GM23338 (cell line): ENCODE measurements around the gene SAMD11. TPM values are rescaled to one million over a fixed set of nuclear protein-coding genes. Genes with fewer than 3 reads are reported as not detected.

Source experiments
- ATAC-seq: fragments of 200-7000 bp; cut with Tn5 transposase; 3 replicates; pipeline ENCODE4 v1.9.1; 2020
- DNase-seq: peaks from one replicate; pipeline ENCODE4 v3.0.0-alpha.2; 2015; ENCODE audit warnings: low spot score
- H2AFZ ChIP-seq: fragments of 200-600 bp; sonication (generic); 2 replicates; pipeline ENCODE4 v1.8.0; 2016; ENCODE audit warnings: antibody characterized with exemption, mild to moderate bottlenecking, moderate library complexity
- H3F3A ChIP-seq: fragments of 200-600 bp; sonication (generic); replicated peaks from 2 replicates; pipeline ENCODE4 v1.8.0; 2017; ENCODE audit warnings: antibody characterized with exemption, mixed run types, low read depth
- H3K27ac ChIP-seq: fragments of 200-600 bp; sonication (generic); 2 replicates; pipeline ENCODE4 v1.6.1; 2016; ENCODE audit warnings: low read depth
- H3K27me3 ChIP-seq: fragments of 200-600 bp; sonication (generic); 2 replicates; pipeline ENCODE4 v1.8.0; 2016; ENCODE audit warnings: mild to moderate bottlenecking, mixed run types, moderate library complexity; ENCODE audit not compliant: insufficient read depth
- H3K36me3 ChIP-seq: fragments of 200-600 bp; sonication (generic); 2 replicates; pipeline ENCODE4 v1.8.0; 2016; ENCODE audit warnings: mild to moderate bottlenecking; ENCODE audit not compliant: insufficient read depth
- H3K4me1 ChIP-seq: fragments of 200-600 bp; sonication (generic); 2 replicates; pipeline ENCODE4 v1.8.0; 2016; ENCODE audit warnings: mild to moderate bottlenecking, moderate library complexity; ENCODE audit not compliant: insufficient read depth
- H3K4me2 ChIP-seq: fragments of 200-600 bp; sonication (generic); 2 replicates; pipeline ENCODE4 v1.7.1; 2017; ENCODE audit warnings: mixed run types
- H3K4me3 ChIP-seq: fragments of 200-600 bp; sonication (generic); 2 replicates; pipeline ENCODE4 v1.6.1; 2016; ENCODE audit warnings: mixed run types
- H3K79me2 ChIP-seq: fragments of 200-600 bp; sonication (generic); replicated peaks from 2 replicates; pipeline ENCODE4 v1.8.0; 2017; ENCODE audit warnings: mild to moderate bottlenecking; ENCODE audit not compliant: insufficient read depth
- H3K9me2 ChIP-seq: fragments of 200-600 bp; sonication (generic); 2 replicates; pipeline ENCODE4 v1.8.0; 2017; ENCODE audit not compliant: insufficient read depth
- H4K20me1 ChIP-seq: fragments of 200-600 bp; sonication (generic); replicated peaks from 2 replicates; pipeline ENCODE4 v1.8.0; 2017; ENCODE audit warnings: mild to moderate bottlenecking; ENCODE audit not compliant: insufficient read depth
- H3K27ac Mint-ChIP-seq: 2 replicates; pipeline ENCODE4 v1.8.0; 2020; ENCODE audit warnings: inconsistent platforms, mild to moderate bottlenecking, moderate library complexity, mixed read lengths
- H3K27me3 Mint-ChIP-seq: 3 replicates; pipeline ENCODE4 v1.8.0; 2022; ENCODE audit warnings: low read depth, mild to moderate bottlenecking, moderate library complexity, mixed read lengths, inconsistent platforms; ENCODE audit not compliant: insufficient read depth, poor library complexity
- H3K36me3 Mint-ChIP-seq: 3 replicates; pipeline ENCODE4 v1.8.0; 2021; ENCODE audit warnings: low read depth, mild to moderate bottlenecking, inconsistent platforms, moderate library complexity, mixed read lengths
- H3K4me1 Mint-ChIP-seq: 3 replicates; pipeline ENCODE4 v1.8.0; 2020; ENCODE audit warnings: mild to moderate bottlenecking, inconsistent platforms, mixed read lengths
- H3K4me3 Mint-ChIP-seq: 3 replicates; pipeline ENCODE4 v1.8.0; 2021; ENCODE audit warnings: moderate library complexity, mild to moderate bottlenecking, inconsistent platforms, mixed read lengths
- H3K9me3 Mint-ChIP-seq: 3 replicates; pipeline ENCODE4 v1.8.0; 2020; ENCODE audit warnings: moderate library complexity, mild to moderate bottlenecking, inconsistent platforms, mixed read lengths
- EZH2 ChIP-seq: fragments of 200-600 bp; sonication (generic); IDR thresholded peaks from one replicate; pipeline ENCODE4 v1.8.0; 2017; ENCODE audit warnings: antibody characterized with exemption, mild to moderate bottlenecking, low read depth; ENCODE audit not compliant: unreplicated experiment
- EZH2phosphoT487 ChIP-seq: fragments of 200-600 bp; sonication (generic); IDR thresholded peaks from one replicate; pipeline ENCODE4 v1.8.1; 2018; ENCODE audit warnings: antibody characterized with exemption; ENCODE audit not compliant: unreplicated experiment
- STAT1 ChIP-seq: IDR thresholded peaks from one replicate; pipeline ENCODE4 v1.6.1; 2016; ENCODE audit warnings: antibody characterized with exemption; ENCODE audit not compliant: unreplicated experiment
- polyA plus RNA-seq: library from polyadenylated mRNA; unstranded; fragments of >200 nt; fragmentation: Nextera tagmentation; extraction: Ambion mirVana; gene quantifications from 2 replicates; pipeline ENCODE4 v1.2.1, GENCODE V29; 2016
- total RNA-seq: library from RNA; depleted of rRNA; stranded (reverse); fragments of >200 nt; shearing (Covaris generic); gene quantifications from 2 replicates; pipeline ENCODE4 v1.2.3, GENCODE V29; 2014
- TF ChIP-seq, protein P1 (sequence below): fragments of 250-450 bp; sonication (Bioruptor Pico); IDR thresholded peaks from 2 replicates; pipeline ENCODE4 v1.5.0; 2020; ENCODE audit warnings: mild to moderate bottlenecking, moderate library complexity

Gene SAMD11
- total and polyA plus RNA-seq, 2 experiments from 2014 or later = 0.14 to 0.40 TPM

- peaks cover 66% of the 10 kb centered on the region for H3K27me3 Mint-ChIP-seq
- ATAC-seq = peak; percentile 4
- Histone ChIP-seq H2AFZ (no peak overlapping the region), H3K4me2 (peak overlapping the region; percentile 79), H3K79me2 (no peaks in the 10 kb centered on the region), H3K4me1 (peaks cover 5% of the 10 kb centered on the region; the same call in 1 of the 2 replicates), H3K4me3 (peak overlapping the region; percentile 55), H3K9me2 (no peaks in the 10 kb centered on the region), H4K20me1 (no peaks in the 10 kb centered on the region; the same call in 1 of the 2 replicates), H3K27me3 (peaks cover 88% of the 10 kb centered on the region), H3F3A (0 out of 2 replicates have a peak, but pooled peaks cover 3% of the 10 kb centered on the region), H3K36me3 (0 out of 2 replicates have a peak, but pooled peaks cover 3% of the 10 kb centered on the region), H3K27ac (no peak overlapping the region)
- TF ChIP-seq, protein P1, sequence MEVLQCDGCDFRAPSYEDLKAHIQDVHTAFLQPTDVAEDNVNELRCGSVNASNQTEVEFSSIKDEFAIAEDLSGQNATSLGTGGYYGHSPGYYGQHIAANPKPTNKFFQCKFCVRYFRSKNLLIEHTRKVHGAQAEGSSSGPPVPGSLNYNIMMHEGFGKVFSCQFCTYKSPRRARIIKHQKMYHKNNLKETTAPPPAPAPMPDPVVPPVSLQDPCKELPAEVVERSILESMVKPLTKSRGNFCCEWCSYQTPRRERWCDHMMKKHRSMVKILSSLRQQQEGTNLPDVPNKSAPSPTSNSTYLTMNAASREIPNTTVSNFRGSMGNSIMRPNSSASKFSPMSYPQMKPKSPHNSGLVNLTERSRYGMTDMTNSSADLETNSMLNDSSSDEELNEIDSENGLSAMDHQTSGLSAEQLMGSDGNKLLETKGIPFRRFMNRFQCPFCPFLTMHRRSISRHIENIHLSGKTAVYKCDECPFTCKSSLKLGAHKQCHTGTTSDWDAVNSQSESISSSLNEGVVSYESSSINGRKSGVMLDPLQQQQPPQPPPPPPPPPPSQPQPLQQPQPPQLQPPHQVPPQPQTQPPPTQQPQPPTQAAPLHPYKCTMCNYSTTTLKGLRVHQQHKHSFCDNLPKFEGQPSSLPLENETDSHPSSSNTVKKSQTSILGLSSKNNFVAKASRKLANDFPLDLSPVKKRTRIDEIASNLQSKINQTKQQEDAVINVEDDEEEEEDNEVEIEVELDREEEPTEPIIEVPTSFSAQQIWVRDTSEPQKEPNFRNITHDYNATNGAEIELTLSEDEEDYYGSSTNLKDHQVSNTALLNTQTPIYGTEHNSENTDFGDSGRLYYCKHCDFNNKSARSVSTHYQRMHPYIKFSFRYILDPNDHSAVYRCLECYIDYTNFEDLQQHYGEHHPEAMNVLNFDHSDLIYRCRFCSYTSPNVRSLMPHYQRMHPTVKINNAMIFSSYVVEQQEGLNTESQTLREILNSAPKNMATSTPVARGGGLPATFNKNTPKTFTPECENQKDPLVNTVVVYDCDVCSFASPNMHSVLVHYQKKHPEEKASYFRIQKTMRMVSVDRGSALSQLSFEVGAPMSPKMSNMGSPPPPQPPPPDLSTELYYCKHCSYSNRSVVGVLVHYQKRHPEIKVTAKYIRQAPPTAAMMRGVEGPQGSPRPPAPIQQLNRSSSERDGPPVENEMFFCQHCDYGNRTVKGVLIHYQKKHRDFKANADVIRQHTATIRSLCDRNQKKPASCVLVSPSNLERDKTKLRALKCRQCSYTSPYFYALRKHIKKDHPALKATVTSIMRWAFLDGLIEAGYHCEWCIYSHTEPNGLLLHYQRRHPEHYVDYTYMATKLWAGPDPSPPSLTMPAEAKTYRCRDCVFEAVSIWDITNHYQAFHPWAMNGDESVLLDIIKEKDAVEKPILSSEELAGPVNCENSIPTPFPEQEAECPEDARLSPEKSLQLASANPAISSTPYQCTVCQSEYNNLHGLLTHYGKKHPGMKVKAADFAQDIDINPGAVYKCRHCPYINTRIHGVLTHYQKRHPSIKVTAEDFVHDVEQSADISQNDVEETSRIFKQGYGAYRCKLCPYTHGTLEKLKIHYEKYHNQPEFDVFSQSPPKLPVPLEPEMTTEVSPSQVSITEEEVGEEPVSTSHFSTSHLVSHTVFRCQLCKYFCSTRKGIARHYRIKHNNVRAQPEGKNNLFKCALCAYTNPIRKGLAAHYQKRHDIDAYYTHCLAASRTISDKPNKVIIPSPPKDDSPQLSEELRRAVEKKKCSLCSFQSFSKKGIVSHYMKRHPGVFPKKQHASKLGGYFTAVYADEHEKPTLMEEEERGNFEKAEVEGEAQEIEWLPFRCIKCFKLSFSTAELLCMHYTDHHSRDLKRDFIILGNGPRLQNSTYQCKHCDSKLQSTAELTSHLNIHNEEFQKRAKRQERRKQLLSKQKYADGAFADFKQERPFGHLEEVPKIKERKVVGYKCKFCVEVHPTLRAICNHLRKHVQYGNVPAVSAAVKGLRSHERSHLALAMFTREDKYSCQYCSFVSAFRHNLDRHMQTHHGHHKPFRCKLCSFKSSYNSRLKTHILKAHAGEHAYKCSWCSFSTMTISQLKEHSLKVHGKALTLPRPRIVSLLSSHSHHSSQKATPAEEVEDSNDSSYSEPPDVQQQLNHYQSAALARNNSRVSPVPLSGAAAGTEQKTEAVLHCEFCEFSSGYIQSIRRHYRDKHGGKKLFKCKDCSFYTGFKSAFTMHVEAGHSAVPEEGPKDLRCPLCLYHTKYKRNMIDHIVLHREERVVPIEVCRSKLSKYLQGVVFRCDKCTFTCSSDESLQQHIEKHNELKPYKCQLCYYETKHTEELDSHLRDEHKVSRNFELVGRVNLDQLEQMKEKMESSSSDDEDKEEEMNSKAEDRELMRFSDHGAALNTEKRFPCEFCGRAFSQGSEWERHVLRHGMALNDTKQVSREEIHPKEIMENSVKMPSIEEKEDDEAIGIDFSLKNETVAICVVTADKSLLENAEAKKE = no peak
- TF ChIP-seq STAT1 = no peak
- peak; percentile 57 for TF ChIP-seq EZH2phosphoT487
- peak; percentile 72 for TF ChIP-seq EZH2
- peak overlapping the region; percentile 51 for H3K4me3 Mint-ChIP-seq
- H3K27ac Mint-ChIP-seq = no peak overlapping the region
- H3K4me1 Mint-ChIP-seq = peaks cover 11% of the 10 kb centered on the region; the same call in 2 of the 3 replicates
- peak; percentile 60 for DNase-seq
- peaks cover 5% of the 10 kb centered on the region; the same call in 2 of the 3 replicates for H3K36me3 Mint-ChIP-seq
- peaks cover 3% of the 10 kb centered on the region; the same call in 1 of the 3 replicates for H3K9me3 Mint-ChIP-seq
These were observed 16.6 kb downstream of the SAMD11 start for GRCh38 chr1:940107-941014.
